ENCODE data around the gene LRG1.

DNA sequence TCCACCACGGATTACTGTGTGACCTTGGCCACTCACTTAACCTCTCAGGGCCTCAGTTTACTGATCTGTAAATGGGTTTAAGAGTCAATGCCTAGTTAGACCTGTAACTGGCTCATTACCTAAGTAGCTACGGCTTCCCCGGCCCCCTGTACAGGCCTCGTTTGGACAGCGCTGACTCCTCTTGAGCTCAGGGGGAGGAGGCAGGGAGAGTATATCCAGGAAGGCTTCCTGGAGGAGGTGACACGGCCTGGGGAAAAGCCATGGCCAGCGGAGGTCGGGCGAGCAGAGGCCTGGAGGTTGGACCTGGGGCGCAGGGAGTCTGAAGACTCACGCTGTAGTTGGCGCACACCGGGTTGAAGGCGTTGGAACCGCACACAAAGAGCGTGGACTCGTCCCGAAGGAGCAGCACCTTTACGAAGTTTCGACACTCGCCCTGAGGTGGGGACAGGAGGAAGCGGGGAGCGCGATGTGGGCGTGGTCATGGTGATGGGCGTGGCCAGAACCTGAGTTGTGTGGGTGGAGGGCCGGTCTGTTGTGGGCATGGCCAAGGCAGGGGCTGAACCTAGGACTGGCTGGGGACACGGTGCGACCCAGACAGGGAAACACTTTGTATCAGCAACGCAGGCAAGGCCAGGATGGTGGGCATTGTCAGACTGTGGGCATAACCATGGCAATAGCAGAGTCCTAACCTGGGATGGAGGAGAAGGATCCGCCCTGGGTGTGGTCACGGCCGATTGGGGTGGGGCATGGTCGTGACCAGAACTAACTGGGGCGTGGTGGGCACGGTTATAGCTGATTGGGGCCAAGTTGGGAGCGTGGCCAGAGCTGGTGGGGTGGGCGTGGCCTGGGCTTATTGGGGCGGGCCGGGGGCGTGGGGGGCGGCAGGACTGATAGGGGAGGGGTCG is 16.1 kb upstream of the LRG1 start:
- TF ChIP-seq, protein P1, sequence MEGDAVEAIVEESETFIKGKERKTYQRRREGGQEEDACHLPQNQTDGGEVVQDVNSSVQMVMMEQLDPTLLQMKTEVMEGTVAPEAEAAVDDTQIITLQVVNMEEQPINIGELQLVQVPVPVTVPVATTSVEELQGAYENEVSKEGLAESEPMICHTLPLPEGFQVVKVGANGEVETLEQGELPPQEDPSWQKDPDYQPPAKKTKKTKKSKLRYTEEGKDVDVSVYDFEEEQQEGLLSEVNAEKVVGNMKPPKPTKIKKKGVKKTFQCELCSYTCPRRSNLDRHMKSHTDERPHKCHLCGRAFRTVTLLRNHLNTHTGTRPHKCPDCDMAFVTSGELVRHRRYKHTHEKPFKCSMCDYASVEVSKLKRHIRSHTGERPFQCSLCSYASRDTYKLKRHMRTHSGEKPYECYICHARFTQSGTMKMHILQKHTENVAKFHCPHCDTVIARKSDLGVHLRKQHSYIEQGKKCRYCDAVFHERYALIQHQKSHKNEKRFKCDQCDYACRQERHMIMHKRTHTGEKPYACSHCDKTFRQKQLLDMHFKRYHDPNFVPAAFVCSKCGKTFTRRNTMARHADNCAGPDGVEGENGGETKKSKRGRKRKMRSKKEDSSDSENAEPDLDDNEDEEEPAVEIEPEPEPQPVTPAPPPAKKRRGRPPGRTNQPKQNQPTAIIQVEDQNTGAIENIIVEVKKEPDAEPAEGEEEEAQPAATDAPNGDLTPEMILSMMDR (IDR thresholded peaks at IDR 0.05): no peak
- TF ChIP-seq POLR2AphosphoS5 (IDR thresholded peaks at IDR 0.05): no peak

Measured in gastroesophageal sphincter (tissue), 3 donors.